NCI-H1417 treated with DMSO at 0.1 percent for 48 hours (cell line): ENCODE data around the gene NFATC1.
A peak's percentile ranks its signal among the peaks of the same experiment; 100 is the strongest.

Source experiments
- DNase-seq: peaks from one replicate; lab custom pipeline; 2025; lab: John Stamatoyannopoulos, UW

The NFATC1 gene

DNA sequence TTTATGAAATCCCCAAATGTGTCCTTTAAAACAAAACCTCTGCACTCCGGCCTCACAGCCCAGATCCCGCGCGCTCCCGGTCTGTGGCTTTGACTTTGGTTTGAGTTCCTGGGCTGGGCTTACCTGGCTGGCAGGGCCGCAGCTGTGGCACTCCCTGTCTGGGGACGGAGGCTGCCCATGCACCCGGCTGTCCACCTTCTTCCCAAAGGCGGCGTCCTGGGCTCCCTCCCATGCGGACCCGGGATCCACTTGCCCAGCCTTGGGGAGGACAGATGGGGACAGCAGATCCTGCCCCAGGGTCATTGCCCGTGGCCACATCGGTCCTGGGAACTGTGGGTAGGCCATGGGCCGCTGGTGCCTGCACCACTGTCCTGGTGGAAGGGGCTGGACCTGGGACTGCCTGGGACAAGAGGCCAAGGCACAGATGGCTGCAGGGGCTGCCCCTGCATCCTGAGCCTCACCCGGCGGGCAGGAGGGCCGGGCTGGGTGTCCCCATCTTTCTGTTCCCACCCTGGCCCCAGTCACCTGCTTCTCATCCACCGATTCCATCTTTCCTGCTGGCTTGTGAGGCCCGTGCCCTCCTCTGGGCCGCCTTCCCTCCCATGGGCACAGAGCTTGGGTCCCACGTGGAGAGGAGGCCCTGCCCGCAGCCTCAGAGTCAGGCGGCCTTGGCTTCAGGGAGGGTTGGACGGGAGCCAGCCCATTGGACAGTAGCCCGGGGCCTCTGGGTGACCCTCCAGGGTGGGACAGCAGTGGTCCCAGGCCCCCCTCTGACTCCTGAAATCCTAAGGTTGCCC, 27.7 kb downstream of the NFATC1 start:
- DNase-seq, result no peak

DNA sequence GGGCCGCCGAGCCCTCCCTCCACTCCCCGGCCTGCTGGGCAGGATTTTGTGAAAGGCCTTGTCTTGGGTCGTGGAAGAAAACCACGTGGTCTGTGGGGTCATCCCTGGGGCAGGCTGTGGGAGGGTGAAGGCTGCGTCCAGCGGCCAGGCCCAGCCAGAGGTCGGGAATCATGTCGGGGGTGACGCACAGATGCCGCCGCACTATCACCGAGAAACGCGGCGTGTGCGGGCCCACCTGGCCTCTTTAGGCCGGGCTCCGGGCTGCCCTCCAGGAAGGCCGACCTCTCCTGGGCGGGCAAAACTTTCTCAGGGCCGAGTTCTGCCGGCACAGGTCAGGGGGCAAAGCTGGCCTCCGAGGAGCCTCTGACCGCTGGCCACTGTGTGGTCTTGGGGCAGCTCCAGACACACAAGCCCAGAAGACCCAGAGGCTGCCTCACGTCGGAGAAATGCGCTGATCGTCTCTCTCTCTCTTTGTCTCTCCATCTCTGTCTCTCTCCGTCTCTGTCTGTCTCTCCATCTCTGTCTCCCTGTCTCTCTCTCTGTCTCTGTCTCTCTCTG, 28.4 kb downstream of the NFATC1 start:
- DNase-seq, result no peak

DNA sequence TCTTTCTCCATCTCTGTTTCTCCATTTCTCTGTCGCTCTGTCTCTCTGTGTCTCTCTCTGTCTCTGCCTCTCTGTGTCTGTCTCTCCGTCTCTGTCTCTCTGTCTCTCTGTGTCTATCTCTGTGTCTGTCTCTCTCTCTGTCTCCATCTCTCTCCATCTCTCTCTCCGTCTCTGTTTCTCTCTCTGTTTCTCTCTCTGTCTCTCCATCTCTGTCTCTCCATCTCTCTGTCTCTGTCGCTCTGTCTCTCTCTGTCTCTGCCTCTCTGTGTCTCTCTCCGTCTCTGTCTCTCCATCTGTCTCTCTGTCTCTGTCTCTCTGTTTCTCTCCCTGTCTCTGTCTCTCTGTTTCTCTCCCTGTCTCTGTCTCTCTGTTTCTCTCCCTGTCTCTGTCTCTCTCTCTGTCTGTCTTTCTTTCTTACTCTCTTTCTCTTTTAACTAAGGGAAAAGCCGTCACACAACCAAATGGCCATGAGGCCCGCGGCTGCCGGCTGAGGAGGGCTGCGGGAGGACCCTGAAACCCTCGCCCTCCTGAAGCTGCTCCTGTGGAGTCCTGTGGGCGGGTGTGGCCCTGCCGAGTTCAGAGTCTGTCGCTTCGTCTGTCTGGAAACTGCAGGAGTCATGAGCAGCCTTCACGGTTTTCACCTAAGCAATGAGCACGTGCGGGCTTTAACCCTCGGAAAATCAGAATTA, 29.3 kb downstream of the NFATC1 start:
- DNase-seq, result no peak

DNA sequence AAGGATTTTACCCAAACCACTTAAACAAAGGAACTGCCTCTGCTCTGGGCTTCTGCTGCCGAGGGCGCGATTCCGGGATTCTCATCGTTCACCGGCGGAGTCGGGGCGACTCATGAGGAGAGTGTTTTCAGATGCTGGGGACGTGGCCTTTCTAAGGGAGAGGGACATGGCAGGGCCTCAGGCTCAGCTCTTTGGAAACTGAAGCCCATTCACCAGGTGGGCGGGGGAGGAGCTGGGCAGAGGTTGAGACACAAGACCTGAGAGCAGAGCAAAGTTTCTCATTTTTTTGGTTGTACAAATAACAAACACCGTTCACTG, 29.8 kb downstream of the NFATC1 start:
- no peak for DNase-seq

DNA sequence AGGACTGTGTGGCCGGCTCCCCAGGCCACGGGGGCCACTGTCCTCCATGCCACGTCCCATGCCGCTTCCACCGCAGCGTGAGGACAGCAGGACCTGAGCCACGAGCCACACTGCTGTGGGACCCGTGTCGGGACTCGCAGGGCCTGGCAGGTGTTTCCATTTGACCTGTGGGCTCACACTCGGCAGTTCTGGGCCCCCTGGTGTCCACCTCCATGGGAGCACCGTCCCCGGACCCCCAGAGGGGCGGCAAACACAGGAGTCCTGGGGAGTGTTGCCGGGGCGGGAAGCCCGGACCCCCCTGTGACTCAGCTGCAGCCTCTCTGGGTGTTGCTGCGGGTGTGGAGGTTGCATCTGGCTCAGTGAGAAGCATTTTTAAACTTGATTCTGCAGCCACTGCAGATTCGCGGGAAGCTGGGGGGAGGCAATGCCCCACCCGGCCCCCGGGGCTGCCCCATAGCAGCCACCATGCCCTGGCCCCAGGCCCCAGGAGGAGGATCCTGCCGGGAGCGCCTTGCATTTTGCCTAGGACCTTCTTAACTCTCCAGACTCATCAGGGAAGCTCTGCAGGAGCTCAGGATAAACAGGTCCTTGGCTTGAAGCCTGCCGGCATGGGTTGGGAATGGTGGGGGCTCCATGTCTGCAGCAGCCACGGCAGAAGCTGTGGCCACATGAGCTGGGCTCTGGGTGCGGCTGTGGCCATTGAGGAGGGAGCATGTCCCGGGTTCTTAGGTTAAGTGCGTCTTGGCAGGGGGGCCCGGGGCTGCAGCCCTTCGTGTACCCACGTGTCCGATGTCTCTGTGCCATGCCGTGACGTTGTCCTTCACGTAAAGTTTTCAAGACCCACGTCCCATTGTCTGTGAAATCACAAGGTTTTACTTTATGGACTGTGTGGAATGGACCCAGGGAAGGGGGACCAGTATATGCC, 30.9 kb downstream of the NFATC1 start:
- no peak for DNase-seq

DNA sequence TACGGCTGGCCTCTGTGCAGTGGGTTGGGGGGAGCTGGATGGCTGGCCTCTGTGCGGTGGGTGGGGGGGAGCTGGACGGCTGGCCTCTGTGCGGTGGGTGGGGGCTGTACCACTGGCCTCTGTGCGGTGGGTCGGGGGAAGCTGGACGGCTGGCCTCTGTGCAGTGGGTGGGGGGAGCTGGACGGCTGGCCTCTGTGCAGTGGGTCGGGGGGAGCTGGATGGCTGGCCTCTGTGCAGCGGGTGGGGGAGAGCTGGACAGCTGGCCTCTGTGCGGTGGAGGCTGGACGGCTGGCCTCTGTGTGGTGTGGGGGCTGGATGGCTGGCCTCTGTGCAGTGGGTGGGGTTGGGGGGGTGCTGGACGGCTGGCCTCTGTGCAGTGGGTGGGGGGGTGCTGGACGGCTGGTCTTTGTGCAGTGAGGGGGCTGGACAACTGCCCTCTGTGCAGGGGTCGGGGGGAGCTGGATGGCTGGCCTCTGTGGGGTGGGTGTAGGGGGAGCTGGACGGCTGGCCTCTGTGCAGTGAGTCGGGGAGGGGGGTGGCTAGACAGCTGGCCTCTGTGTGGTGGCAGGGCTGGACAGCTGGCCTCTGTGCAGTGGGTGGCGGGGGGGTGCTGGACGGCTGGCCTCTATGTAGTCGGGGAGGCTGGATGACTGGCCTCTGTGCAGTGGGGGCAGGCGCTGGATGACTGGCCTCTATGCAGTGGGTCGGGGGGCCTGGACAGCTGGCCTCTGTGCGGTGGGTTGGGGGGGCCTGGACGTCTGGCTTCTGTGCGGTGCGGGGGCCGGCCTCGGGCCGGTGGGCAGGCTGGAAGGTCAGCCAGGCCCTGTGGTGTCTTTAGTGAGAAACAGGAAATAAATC, 31.9 kb downstream of the NFATC1 start:
- DNase-seq, result no peak

DNA sequence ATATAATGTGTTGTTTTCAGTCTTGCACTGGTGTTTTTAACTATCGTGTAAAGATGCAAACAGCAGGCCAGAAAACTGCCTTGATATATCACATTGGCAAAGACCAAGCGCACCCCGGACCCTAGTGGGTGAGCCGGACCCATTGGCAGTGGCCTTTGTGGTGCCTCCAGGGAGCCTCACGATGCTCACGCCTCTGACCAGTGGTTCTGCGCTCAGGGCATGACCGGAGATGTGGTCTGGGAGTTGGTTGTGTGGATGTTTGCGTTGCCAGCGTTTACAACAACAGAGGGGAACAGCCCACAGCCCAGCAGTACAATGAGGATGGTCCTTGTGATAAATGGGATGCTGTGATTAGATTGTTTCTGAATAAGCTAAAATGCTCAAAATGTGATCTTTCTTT, 32.6 kb downstream of the NFATC1 start:
- DNase-seq, result no peak

DNA sequence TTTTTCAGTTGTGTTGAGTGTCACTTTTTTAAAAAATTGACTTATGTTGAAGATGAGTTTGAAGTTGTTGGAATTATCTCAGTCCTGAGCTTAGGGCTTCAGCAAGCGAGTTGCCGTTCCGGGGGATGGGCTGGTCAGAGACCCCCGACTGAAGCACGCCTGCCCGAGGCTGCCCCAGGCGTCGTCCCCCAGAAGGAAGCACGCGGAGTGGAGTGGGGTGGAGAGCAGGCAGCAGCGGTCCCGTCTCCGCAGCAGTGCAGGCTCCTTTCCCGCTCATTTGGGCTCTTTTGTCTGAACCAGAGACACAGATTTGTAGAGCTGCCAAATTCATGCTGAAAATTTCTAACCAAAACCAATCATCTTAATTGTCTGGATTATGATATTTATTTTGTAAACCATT, 33.7 kb downstream of the NFATC1 start:
- DNase-seq, result no peak

DNA sequence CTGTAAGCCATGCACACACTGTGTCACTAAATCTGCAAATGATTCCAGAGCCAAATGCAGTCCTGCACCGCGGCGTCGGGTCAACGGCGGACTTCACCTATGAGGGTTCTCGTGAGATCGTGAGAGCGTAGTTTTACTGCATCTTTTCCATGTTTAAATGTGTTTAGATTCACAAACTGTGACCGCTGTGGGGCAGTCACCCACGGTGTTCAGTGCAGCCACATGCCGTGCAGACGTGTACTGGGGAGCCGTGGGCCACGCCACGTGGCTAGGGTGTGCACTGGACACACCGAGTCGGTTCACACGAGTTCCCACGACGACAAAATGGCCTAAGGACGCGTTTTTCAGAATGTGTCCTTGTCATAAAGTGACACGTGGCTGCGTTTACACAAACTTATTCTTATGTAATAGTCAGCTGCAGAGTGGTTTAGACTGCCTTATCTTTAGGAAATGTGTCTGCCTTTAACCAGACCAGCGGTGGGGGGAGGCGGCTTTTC, 34.1 kb downstream of the NFATC1 start:
- no peak for DNase-seq

DNA sequence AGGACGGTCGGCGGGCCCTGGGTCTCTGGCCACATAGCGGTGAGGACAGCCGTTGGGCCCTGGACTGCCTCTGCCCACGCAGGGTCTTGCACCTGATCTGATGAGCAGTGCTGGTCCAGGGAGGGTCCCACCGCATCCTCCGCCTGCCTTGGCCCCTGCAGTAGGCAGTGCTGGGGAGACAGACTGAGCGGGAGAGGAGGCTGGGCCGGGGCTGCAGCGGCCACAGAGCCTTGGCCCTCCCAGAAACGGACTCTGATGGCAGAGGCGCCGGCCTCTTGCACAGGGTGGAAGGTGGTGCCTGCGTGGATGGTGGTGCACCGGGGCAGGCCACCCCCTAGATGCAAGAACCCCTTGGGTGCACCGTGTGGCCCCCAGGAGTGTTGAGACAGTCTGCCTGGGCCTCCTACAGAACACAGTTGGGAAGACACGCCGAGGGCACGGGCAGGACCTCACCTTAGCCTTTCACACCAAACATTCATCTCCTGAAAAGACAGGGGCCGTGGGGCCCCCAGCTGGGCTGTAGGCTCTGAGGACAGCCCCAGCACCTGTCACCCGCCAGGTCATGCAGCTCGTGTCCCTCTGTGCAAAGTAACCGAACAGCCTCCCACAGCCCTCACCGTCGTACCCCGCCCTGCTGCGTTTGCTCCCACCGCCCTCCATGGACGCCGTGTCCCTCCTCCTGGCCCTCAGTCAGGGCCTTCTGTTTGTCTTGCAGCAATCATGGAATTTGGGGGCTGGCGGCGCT, 36.8 kb downstream of the NFATC1 start:
- no peak for DNase-seq

DNA sequence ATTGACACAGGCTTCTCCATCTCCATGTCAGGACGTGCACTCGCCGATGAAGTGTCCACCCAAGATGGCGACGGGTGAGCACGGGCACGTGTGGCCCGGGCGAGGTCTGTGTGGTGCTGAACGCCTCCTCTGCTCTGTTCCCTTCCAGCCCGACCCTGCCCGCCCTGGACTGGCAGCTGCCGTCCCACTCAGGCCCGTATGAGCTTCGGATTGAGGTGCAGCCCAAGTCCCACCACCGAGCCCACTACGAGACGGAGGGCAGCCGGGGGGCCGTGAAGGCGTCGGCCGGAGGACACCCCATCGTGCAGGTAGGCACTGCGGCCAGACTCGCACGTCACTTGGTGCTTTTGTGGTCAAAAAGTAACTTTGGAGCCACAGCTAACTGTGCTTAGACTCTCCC, 37.7 kb downstream of the NFATC1 start:
- DNase-seq, result no peak

DNA sequence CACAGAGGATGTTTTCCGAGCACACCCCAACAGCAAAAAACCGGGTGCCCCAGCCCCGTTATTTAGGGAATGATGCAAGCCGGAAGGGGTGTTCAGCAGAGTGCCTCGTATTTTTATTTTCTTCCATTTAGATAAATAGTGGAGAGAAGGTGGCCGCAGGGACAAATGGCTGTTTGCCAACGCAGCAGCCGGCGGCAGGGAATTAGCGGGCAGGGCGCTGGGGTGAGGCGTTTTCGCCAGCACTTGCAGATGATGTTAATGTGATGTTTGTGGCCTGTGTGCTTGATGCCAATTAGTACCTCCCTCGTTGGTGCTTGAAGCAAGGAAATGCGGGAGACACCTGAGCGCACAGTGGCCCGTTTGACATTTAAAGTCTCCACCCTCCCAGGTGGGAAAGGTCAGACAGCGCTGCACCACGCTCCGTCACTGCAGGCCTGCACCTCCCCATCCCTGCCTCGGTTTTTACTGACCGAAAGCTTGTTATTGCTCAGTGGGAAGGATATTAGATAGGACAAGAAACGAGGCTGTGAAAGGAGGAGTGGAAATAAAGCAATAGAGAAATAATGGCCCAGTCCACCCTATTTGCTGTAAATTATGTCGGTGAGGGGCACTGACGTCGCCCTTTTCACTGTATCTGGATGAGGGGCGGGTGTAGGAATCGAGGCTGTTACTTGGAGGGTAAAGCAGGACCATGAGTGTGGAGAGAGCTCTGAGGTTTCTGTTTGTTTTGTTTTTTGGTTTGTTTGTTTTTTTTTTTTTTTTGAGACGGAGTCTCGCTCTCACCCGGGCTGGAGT, 39.1 kb downstream of the NFATC1 start:
- peak; percentile 65 for DNase-seq

DNA sequence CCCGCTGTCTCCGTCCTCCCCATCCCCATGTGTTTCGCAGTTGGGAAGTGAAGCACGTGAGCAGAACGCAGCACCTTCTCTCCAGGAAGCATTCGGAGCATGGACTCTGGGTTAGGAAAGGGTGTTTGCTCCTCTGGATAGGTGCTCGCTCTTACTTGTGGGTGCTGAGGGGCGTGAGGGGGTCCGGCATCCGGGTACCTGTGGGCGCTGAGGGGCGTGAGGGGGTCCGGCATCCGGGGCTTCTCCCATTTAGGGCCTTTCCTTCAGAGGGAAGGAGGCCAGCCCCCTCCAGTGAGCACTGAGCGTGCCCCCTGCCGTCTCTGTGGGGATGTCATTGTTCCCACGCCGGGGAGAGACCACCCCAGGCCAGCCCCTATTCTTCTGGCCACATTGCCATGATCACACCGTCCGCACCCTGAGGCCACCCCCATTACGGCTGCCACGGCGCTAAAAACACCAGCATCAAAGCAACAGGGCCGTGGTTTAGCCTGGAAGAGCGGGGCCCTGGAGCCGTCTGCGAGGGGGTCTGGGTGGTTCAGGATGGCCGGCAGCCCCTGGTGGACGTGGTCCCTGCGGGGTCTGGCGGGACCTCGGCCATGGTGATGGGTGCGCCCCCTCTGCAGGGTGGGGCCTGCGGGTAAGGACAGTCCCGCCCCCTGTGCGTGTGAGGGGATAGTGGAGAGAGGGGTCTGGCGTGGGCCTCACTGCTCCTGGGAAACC, 41.0 kb downstream of the NFATC1 start:
- DNase-seq, result no peak

DNA sequence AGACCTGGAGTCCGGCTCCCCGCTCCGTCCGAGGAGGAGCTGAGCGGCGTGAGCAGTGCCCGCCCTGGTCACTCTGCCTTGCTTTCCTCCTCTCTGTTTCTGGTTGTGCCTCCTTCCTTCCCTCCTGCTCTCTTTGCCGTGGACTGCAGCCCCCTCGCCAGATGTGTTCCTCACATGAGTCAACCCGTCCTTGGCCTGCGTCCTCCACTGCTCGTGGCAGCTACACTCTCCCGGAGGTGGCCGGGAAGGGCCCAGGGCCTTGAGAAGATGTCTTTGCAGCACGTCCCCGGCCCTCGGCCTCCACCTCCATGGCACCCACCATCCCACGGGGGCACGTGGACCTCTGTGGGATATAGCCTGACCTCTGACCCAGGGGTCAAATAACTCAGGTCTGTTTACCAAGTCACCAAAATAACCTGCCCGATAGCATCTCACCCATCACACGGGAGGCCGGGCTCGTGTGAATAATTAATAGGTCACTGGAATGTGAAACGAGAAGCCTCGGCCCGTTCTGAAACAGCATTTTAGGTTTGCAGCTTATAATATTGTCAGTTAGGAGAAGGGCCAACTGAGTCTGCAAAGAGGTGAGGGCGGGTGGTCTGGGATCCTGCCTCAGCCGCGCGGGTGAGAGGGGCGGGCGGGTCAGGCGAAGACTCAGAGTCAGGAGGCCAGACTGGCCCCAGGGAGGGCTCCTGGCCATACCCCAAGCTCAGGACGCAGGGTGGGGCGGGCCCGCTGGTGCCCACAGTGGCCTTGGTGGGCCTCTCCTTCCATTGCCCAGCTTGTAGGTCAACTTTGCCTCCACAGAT, 42.6 kb downstream of the NFATC1 start:
- DNase-seq, result no peak

DNA sequence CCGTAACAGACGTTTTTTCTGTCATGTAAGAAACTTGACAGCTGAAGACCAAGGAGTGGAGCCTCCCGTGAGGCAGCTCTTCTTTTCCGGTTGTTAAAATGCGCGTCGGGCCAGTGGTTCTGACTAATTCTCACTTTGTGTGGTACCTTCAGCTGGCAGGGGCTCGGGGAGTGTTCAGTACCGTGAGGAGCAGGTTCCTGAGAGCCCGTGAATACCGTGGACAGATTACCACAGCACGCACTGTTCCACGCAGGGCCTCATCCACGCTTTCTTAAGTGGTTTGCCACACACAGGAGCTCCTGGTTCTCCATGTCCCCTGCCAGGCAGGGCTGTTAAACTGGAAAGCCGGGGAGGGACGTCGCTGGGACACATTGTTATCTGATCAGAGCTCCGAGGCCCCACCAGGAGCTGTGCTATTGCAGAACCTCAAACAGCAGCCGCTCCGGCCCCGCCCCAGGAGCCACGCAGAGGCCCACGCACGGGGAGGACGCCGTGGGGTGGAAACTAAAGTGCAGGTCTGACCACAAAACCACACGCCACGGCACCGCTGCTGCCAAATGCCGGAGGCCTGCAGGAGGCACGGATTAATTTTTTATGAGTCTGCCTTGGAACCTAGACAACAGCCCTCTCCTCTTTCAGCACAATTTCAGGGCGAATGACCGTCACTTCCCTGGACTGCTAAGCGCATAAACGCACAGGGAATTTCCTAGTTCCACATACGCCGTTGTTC, 43.3 kb downstream of the NFATC1 start:
- DNase-seq, result no peak

DNA sequence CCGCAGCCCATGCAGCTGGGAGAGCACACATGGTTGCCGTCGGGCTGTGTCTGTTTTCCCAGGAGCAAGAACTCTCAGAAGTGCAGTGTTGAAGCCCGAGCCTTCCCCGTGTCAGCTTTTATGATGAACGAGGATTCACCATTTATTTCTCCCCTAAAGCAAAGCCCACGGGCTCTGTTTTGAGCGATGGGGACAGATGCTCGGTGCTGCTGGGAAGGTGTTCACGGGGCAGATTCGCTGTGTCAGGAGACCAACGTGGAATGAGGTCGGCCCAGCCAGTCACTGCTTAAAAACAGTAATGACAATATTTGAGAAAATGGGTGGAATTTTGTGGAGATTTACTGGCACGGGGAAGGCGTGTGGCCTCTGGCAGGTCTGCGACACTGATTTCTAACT, 43.9 kb downstream of the NFATC1 start:
- DNase-seq, result no peak

DNA sequence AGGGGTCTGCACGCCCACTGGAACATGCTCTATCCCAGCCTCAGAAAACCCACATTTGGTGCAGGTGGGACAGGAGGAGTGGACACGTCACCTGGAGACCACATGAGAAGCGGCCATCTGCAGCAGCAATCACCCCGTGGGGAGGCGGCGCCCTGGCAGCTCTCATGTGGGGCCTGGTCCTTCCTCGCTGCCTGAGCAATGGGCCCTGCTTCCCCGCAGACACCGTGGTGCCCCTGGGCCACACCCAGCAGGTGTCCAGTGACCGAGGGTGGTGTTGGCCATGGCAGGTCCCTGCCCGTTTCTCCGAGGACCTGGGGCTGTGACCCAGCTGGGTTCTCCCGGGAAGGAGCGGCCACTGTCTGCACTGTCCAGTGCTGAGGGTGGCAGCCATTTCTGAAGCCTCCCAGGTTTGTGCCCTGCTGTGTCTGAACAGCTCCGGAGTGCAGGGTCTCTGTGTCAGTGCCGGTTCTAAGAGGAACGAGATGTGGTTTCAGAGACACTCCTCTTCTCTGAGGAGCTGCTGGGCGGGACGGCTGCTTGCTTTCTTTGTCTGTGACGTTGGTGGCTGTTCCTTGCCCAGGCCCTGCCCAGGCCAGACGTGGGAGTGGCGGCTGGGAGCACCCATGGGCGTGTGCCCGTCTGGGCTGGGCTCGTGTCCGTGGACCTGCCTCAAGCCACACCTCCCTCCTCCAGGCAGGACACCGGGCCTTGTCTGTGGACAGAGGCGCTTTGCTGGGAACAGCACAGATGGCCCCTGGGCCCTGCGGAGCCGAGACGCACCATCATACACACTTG, 44.8 kb downstream of the NFATC1 start:
- DNase-seq, result no peak
